Measurements from ENCODE around the gene EMID1.
"Not testable (repeated sequence)": the region's sequence is repeated elsewhere in the genome, so short reads cannot be mapped to it uniquely, and the experiment has no call there.

EMID1 gene

DNA sequence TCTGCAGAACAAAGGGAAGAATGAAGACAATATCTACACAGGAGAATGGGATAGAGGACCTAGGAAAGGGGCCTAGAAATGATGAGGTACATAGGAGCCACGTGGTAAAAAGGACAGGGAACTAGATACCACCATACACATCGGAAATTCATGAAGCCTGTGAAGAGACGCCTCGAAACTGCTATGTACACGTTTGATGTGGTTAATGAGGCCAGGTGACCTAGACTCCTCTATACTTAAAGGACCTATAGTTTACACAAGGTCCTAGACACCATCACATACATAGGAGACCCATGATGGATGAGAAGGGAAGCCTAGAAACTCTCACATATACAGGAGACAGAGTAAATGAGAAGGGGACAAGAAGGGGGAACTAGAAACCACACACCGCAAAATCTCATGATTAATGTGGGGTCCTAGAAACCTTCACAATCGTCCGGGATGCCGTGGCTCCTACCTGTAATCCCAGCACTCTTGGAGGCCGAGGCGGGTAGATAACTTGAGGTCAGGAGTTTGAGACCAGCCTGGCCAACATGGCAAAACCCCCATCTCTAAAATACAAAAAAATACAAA, 38.3 kb downstream of the EMID1 start:
- H3K36me3 ChIP-seq (ENCODE audit: control insufficient read depth in 2 of 2, insufficient read depth in 2 of 2, low read length in 2 of 2): no peaks in the 10 kb centered on the region

DNA sequence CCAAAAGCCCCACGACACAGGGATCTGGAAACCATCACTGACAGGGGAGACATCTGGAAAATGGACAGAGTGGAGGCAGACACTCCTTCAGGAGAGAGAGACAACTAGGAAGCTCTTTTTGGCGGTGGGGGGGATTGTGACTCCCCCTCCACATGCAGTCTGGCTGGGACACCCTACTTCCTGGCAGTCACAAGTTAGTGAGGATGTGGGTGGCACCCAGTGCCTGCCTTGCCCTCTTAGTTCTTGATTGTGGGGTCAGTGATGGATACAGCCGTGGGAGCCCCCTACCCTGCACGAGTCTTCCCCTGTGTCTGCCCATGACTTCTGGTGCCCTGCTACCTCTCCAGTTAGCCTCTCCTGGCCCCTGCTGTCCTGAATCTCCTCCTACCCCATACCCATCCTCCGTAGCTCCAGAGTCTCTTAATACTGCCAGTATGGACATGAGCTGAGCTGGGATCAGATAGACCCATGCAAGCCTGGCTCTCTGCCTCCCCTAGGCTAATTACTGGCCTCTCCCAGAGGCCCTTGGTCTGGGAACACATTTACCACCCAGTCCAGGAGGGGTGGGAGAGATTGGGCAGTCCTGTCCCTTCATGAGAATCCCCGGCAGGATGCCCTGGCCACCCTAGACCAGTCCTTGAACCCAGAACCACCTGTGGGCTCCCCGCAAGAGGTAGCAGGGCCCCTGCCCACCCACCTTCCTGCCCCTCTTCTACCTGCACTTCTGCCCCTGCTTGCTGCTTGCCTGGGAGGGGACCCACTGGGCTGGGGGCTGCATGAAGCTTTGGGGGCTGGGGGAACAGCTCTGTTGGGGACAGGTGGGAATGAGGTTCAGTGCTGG, 39.3 kb downstream of the EMID1 start:
- Histone ChIP-seq H3K4me3 (ENCODE audit: low read length in 2 of 2) (no peak overlapping the region), H3K4me1 (ENCODE audit: control insufficient read depth, insufficient read depth, low read length) (no peaks in the 10 kb centered on the region), H3K27me3 (ENCODE audit: control insufficient read depth in 1 of 2, insufficient read depth in 2 of 2, low read length in 2 of 2) (no peaks in the 10 kb centered on the region), H3K9me3 (ENCODE audit: control insufficient read depth in 2 of 2, low read length in 2 of 2) (peaks cover 0 to 3% of the 10 kb centered on the region in 2 donors), H3K9ac (ENCODE audit: low read length in 2 of 2) (no peak overlapping the region), H3K36me3 (ENCODE audit: control insufficient read depth in 2 of 2, insufficient read depth in 2 of 2, low read length in 2 of 2) (no peaks in the 10 kb centered on the region), H3K27ac (ENCODE audit: low read length) (no peak overlapping the region)

More for the DNA sequence above, 38.3 kb downstream of the EMID1 start:
- no peaks in the 10 kb centered on the region for H3K27me3 ChIP-seq (ENCODE audit: control insufficient read depth in 1 of 2, insufficient read depth in 2 of 2, low read length in 2 of 2)
- H3K4me3 ChIP-seq (ENCODE audit: low read length in 2 of 2): no peak overlapping the region
- no peaks in the 10 kb centered on the region for H3K4me1 ChIP-seq (ENCODE audit: control insufficient read depth, insufficient read depth, low read length)
- no peak overlapping the region for H3K27ac ChIP-seq (ENCODE audit: low read length)
- H3K9ac ChIP-seq (ENCODE audit: low read length in 2 of 2): no peak overlapping the region
- peaks cover 0 to 3% of the 10 kb centered on the region in 2 donors for H3K9me3 ChIP-seq (ENCODE audit: control insufficient read depth in 2 of 2, low read length in 2 of 2)

DNA sequence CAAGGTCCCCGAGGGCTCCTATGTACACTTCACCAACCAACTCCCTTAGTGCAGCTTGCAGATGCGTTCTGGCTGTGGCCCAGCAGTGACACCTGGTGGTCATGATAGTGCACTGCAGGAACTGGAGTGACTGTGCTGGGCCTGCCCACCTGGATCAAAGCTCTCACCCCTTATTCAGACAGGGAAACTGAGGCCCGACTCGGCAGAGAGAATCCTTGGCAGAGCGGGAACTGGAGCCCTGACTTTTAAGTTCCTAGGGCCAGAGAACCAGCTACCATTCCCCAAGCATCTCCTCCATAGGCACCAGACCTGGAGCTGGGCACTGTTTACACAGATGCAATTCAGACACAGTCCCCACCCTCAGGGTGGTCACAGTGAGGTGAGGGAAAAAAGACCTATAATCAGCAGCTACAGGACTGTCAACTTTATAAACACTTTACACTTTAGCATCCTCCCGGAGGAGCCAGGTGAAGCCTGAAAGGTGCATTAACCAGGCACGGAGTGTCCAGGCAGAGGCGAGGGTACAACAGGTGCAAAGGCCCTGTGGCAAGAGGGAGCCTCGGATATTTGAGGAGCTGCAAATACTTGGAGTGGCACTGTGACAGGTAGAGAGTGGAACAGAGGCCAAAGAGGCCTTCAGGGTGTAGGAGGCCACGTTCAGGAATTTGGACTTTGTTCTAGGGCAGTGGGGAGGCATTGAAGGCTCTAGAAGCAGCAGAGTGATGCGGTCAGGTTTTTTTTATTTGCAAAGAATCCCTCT, 40.1 kb downstream of the EMID1 start:
- no peak overlapping the region for H3K9ac ChIP-seq (ENCODE audit: low read length in 2 of 2)
- no peaks in the 10 kb centered on the region for H3K4me1 ChIP-seq (ENCODE audit: control insufficient read depth, insufficient read depth, low read length)
- H3K36me3 ChIP-seq (ENCODE audit: control insufficient read depth in 2 of 2, insufficient read depth in 2 of 2, low read length in 2 of 2): no peaks in the 10 kb centered on the region
- no peak overlapping the region for H3K27ac ChIP-seq (ENCODE audit: low read length)
- H3K27me3 ChIP-seq (ENCODE audit: control insufficient read depth in 1 of 2, insufficient read depth in 2 of 2, low read length in 2 of 2): no peaks in the 10 kb centered on the region
- peaks cover 0 to 3% of the 10 kb centered on the region in 2 donors for H3K9me3 ChIP-seq (ENCODE audit: control insufficient read depth in 2 of 2, low read length in 2 of 2)
- no peak overlapping the region for H3K4me3 ChIP-seq (ENCODE audit: low read length in 2 of 2)

DNA sequence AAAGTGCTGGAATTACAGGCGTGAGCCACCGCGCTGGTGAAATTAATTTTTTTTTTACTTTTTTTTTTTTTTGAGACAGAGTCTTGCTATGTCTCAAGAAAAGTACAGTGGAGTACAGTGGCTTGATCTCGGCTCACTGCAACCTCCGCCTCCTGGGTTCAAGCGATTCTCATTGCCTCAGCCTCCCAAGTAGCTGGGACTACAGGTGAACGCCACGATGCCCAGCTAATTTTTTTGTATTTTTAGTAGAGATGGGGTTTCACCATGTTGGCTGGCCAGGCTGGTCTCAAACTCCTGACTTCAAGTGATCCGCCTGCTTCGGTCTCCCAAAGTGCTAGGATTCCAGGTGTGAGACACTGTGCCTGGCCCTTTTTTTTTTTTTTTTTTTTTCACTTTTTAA, 42.2 kb downstream of the EMID1 start:
- not testable (repeated sequence) for H3K27me3 ChIP-seq (ENCODE audit: control insufficient read depth in 1 of 2, insufficient read depth in 2 of 2, low read length in 2 of 2); H3K9ac ChIP-seq (ENCODE audit: low read length in 2 of 2); H3K4me3 ChIP-seq (ENCODE audit: low read length in 2 of 2); H3K27ac ChIP-seq (ENCODE audit: low read length); H3K36me3 ChIP-seq (ENCODE audit: control insufficient read depth in 2 of 2, insufficient read depth in 2 of 2, low read length in 2 of 2); H3K4me1 ChIP-seq (ENCODE audit: control insufficient read depth, insufficient read depth, low read length); H3K9me3 ChIP-seq (ENCODE audit: control insufficient read depth in 2 of 2, low read length in 2 of 2)

DNA sequence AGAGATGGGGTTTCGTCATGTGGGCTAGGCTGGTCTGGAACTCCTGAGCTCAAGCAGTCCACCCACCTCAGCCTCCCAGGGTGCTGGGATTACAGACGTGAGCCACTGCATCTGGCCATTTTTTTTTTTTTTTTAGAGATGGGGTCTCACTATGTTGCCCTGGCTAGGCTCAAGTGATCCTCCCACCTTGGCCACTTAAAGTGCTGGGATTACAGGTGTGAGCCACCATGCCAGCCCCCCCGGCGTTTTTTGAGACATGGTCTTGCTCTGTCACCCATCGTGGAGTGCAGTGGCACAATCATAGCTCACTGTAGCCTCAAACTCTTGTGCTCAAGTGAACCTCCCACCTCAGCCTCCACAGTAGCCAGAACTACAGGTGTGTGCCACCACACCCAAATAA, 45.6 kb downstream of the EMID1 start:
- no peak overlapping the region for H3K9ac ChIP-seq (ENCODE audit: low read length in 2 of 2)
- no peaks in the 10 kb centered on the region for H3K27me3 ChIP-seq (ENCODE audit: control insufficient read depth in 1 of 2, insufficient read depth in 2 of 2, low read length in 2 of 2)
- no peak overlapping the region for H3K27ac ChIP-seq (ENCODE audit: low read length)
- no peaks in the 10 kb centered on the region for H3K36me3 ChIP-seq (ENCODE audit: control insufficient read depth in 2 of 2, insufficient read depth in 2 of 2, low read length in 2 of 2)
- H3K4me3 ChIP-seq (ENCODE audit: low read length in 2 of 2): no peak overlapping the region
- no peaks in the 10 kb centered on the region for H3K4me1 ChIP-seq (ENCODE audit: control insufficient read depth, insufficient read depth, low read length)
- no peaks in the 10 kb centered on the region for H3K9me3 ChIP-seq (ENCODE audit: control insufficient read depth in 2 of 2, low read length in 2 of 2)

DNA sequence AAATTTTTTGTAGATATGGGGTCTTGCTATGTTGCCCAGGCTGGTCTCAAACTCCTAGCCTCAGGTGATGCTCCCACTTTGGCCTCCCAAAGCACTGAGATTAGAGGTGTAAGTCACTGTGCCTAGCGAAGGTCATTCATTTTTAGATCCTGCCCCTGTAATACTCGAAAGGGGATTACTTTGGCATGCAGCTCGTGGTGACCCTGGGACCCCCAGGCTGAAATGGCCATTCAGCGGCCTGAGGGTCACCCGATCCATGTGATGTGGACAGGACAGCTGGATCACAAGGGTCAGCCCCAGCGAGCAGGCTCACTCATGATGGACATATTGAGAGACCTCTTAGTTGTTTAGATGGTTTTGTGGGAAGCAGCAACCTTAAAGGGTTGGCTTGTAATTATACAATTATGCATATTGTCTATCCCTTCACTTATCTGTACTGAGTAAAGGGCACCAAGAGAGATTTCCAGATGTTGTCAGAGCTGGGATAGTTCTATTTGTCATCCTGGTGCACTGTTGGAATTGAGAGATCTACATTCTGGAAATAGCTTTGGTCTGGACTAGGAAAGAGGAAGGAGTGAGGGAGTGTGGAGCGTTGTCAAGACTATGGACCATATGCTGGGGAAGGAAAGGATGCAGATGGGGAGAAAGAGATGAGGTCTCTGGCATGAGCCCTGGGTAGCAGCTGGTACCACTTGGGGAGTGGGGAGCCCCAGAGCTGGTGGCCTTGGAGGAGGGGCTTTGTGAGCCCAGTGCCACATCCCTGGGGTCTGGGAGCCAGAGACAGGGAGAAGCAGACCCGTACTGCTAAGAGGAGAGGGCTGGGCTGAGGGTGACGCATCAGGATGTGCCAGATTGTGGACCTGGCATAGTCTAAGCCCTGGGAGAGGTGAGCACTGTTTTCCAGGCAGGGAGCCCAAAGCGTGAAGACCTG, 46.5 kb downstream of the EMID1 start:
- no peak overlapping the region for H3K9ac ChIP-seq (ENCODE audit: low read length in 2 of 2)
- H3K27ac ChIP-seq (ENCODE audit: low read length): no peak overlapping the region

DNA sequence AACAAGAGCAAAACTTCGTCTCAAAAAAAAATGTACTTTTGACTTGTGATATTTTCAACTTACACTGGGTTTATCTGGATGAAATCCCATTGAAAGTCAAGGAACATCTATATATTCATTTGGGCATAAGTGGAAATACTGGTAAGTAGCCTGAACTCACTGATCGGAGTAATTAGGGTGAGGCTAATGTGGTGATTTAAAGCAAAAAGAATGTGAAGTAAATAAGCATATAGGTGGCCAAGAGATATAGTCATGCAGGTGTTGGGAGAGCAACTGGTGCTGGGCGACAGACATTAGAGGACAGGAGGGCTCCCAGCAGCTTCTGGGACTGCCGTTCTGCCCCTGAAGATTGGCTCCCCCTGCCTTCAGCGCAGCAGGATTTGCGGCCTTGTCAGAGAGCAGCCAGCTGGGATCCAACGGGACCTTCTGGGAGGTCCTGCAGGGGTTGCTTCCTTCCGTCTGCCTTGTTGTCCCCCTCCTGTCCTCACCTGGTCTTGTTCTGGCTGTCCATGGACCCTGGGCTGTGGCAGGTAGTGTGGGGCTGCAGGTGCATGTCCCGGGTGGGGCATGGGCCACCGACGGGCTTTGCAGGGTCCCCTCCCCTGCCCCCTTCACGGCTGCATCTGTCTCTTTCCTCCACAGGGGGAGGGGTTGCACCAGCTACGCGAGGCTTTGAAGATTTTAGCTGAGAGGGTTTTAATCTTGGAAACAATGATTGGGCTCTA, 48.0 kb downstream of the EMID1 start:
- H3K4me1 ChIP-seq (ENCODE audit: control insufficient read depth, insufficient read depth, low read length): no peaks in the 10 kb centered on the region
- no peaks in the 10 kb centered on the region for H3K27me3 ChIP-seq (ENCODE audit: control insufficient read depth in 1 of 2, insufficient read depth in 2 of 2, low read length in 2 of 2)
- no peak overlapping the region for H3K27ac ChIP-seq (ENCODE audit: low read length)
- no peak overlapping the region for H3K4me3 ChIP-seq (ENCODE audit: low read length in 2 of 2)
- no peak overlapping the region for H3K9ac ChIP-seq (ENCODE audit: low read length in 2 of 2)
- no peaks in the 10 kb centered on the region for H3K36me3 ChIP-seq (ENCODE audit: control insufficient read depth in 2 of 2, insufficient read depth in 2 of 2, low read length in 2 of 2)
- no peaks in the 10 kb centered on the region for H3K9me3 ChIP-seq (ENCODE audit: control insufficient read depth in 2 of 2, low read length in 2 of 2)

More for the DNA sequence above, 46.5 kb downstream of the EMID1 start:
- Histone ChIP-seq H3K4me1 (ENCODE audit: control insufficient read depth, insufficient read depth, low read length) (no peaks in the 10 kb centered on the region), H3K9me3 (ENCODE audit: control insufficient read depth in 2 of 2, low read length in 2 of 2) (no peaks in the 10 kb centered on the region), H3K4me3 (ENCODE audit: low read length in 2 of 2) (no peak overlapping the region), H3K36me3 (ENCODE audit: control insufficient read depth in 2 of 2, insufficient read depth in 2 of 2, low read length in 2 of 2) (no peaks in the 10 kb centered on the region), H3K27me3 (ENCODE audit: control insufficient read depth in 1 of 2, insufficient read depth in 2 of 2, low read length in 2 of 2) (no peaks in the 10 kb centered on the region)

DNA sequence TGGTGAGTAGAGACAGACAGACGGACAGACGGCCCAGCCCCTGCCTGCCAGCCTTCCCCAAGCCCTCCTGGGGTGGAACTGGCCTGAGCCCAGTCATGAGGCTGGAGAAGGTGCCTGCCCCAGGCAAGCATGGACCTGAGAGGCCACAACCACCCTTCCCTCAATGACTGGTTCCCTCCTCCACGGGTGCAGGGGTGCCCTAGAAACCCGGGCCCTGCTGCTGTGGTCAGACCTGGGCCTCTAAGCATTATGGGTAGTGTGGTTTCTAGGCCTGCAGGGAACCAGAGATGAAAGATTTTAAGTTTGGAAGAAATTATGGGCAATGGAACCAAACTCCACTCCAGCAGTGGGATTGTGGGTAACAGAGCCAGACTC, 48.6 kb downstream of the EMID1 start:
- no peaks in the 10 kb centered on the region for H3K27me3 ChIP-seq (ENCODE audit: control insufficient read depth in 1 of 2, insufficient read depth in 2 of 2, low read length in 2 of 2)
- no peak overlapping the region for H3K9ac ChIP-seq (ENCODE audit: low read length in 2 of 2)
- no peaks in the 10 kb centered on the region for H3K9me3 ChIP-seq (ENCODE audit: control insufficient read depth in 2 of 2, low read length in 2 of 2)
- H3K36me3 ChIP-seq (ENCODE audit: control insufficient read depth in 2 of 2, insufficient read depth in 2 of 2, low read length in 2 of 2): no peaks in the 10 kb centered on the region
- no peak overlapping the region for H3K4me3 ChIP-seq (ENCODE audit: low read length in 2 of 2)
- no peak overlapping the region for H3K27ac ChIP-seq (ENCODE audit: low read length)
- no peaks in the 10 kb centered on the region for H3K4me1 ChIP-seq (ENCODE audit: control insufficient read depth, insufficient read depth, low read length)

DNA sequence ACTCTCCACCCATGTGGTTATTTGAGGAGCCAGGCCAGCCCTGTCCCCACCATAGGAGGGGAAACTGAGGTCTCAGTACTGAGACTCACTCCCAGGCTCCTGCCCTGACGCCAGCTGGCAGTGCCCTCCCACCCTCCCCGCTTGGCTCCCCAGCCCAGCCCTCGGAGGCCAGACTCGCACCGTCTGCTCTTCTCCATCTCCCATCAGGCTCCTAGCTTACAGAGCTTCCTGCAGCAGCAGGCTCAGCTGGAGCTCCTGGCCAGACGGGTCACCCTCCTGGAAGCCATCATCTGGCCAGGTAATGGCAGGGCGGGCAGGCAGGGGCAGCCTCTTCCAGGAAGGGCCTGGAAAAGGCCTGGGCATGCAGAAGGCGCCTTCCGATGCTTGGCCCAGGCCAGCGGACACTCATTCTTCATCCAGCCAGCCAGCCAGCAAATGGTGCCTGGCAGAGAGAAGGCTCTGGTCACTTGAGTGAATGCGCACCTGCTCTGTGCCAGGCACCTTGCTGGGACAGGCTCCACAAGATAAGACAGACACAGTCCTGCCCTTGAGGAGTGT, 49.4 kb downstream of the EMID1 start:
- H3K4me3 ChIP-seq (ENCODE audit: low read length in 2 of 2): no peak overlapping the region
- H3K9me3 ChIP-seq (ENCODE audit: control insufficient read depth in 2 of 2, low read length in 2 of 2): no peaks in the 10 kb centered on the region
- no peaks in the 10 kb centered on the region for H3K27me3 ChIP-seq (ENCODE audit: control insufficient read depth in 1 of 2, insufficient read depth in 2 of 2, low read length in 2 of 2)
- no peak overlapping the region for H3K27ac ChIP-seq (ENCODE audit: low read length)
- no peak overlapping the region for H3K9ac ChIP-seq (ENCODE audit: low read length in 2 of 2)
- no peaks in the 10 kb centered on the region for H3K4me1 ChIP-seq (ENCODE audit: control insufficient read depth, insufficient read depth, low read length)
- H3K36me3 ChIP-seq (ENCODE audit: control insufficient read depth in 2 of 2, insufficient read depth in 2 of 2, low read length in 2 of 2): peaks cover 0 to 2% of the 10 kb centered on the region in 2 donors

All from stomach smooth muscle (tissue), 2 donors.